ENCODE results near the gene PSME4.
"Not testable (repeated sequence)": the region's sequence is repeated elsewhere in the genome, so short reads cannot be mapped to it uniquely, and the experiment has no call there.

The PSME4 gene

DNA sequence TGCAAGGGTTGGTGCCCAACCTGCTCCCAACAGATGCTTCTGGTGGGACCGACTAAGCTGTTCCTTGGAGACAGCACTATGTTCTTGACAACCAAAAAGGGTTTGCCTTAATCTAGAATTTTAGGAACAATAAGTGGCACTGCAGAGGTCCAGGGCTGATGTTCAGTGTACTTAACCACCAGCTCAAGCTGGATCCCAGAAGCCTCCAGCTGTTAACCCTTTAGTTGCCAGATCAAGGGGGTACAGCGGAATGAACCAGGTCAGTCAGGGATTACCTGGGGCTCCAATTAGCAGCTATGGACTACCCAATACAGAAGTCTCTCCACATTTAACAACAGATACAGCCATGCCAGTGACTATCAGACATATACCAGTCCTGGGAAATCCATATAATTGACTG, 114.5 kb downstream of the PSME4 start:
- Mint-ChIP-seq H3K36me3 (ENCODE audit: low read depth) (peaks cover 56% of the 10 kb centered on the region), H3K27ac (no peak overlapping the region), H3K27me3 (no peaks in the 10 kb centered on the region), H3K9me3 (no peaks in the 10 kb centered on the region), H3K4me1 (ENCODE audit: low read depth) (no peaks in the 10 kb centered on the region), H3K4me3 (no peak overlapping the region)
- intact Hi-C loops (cut with micrococcal nuclease), result no loop called here

DNA sequence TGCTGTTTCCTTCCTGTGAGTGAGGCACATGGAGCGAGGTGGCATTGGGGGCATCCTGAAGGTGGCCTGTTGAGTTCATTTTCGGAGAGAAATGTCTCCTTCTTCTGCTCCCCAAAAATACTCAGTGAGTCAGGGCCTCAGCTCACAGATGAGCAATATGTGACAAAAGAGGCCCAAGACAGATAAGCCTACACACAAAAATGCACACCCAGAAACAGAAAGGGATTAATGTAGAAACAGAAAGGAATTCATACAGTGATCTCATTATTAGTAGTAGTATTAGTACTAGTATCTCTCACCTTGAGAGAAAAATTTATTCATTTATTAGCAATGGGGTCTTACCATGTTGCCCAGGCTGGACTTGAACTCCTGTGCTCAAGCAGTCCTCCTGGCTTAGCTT, 116.1 kb downstream of the PSME4 start:
- intact Hi-C loops (cut with micrococcal nuclease), result no loop called here
- Mint-ChIP-seq H3K4me3 (no peak overlapping the region), H3K36me3 (ENCODE audit: low read depth) (peaks cover 44% of the 10 kb centered on the region), H3K4me1 (ENCODE audit: low read depth) (no peaks in the 10 kb centered on the region), H3K27ac (no peak overlapping the region), H3K9me3 (no peaks in the 10 kb centered on the region), H3K27me3 (no peaks in the 10 kb centered on the region)

DNA sequence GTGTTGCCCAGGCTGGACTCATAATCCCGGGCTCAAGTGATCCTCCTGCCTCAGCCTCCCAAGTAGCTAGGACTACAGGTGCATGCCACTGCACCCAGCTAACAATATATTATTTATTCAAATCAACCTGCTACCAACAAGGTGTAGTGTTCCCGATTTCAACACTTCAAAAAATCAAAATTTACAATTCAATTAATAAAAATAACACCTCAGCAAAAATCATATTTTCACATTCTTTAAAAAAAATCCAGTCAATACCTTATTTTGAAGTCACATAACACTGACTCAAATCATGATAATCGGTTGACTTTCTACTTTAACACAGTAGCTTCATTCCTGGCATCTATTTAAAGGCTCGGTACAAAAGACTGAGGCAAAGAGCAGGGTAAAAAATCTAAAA, 118.3 kb downstream of the PSME4 start:
- peaks cover 31% of the 10 kb centered on the region for H3K36me3 Mint-ChIP-seq (ENCODE audit: low read depth)
- no peak overlapping the region for H3K4me3 Mint-ChIP-seq
- intact Hi-C loops (cut with micrococcal nuclease), result no loop called here
- no peaks in the 10 kb centered on the region for H3K9me3 Mint-ChIP-seq
- no peaks in the 10 kb centered on the region for H3K27me3 Mint-ChIP-seq
- H3K27ac Mint-ChIP-seq, result no peak overlapping the region
- no peaks in the 10 kb centered on the region for H3K4me1 Mint-ChIP-seq (ENCODE audit: low read depth)

DNA sequence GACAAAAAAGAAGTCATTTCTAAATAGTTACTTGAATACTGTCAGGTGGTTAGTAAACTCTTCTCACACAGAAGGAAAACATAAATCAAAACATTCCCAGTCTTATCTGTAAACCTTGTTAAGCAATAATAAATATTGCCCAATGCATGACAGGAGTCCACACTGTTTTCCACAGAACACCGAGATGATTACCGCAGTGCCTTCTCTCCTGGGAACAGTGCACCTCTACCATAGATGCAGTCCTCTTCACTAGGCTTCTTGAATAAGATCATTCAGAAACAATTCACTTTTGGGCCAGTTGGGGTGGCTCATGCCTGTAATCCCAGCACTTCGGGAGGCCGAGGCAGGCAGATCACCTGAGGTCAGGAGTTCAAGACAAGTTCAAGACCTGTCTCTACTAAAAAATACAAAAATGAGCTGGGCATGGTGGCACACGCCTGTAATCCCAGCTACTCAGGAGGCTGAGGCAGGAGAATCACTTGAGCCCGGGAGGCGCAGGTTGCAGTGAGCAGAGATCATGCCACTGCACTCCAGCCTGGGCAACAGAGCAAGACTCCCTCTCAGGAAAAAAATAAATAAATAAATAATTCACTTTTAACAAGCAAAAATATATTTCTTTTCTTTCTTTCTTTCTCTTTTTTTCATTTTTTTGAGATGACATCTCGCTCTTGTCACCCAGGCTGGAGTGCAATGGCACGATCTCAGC, 119.6 kb downstream of the PSME4 start:
- H3K4me1 Mint-ChIP-seq (ENCODE audit: low read depth); H3K4me3 Mint-ChIP-seq; intact Hi-C loops (cut with micrococcal nuclease); H3K9me3 Mint-ChIP-seq; H3K27ac Mint-ChIP-seq; H3K27me3 Mint-ChIP-seq: not testable (repeated sequence)
- H3K36me3 Mint-ChIP-seq (ENCODE audit: low read depth), result peaks cover 31% of the 10 kb centered on the region

GRCh38 chr2:53848062-53848461, 122.7 kb downstream of the PSME4 start:
- Mint-ChIP-seq H3K36me3 (ENCODE audit: low read depth) (peaks cover 8% of the 10 kb centered on the region), H3K9me3 (no peaks in the 10 kb centered on the region), H3K4me3 (no peak overlapping the region), H3K27me3 (peaks cover 1% of the 10 kb centered on the region), H3K4me1 (ENCODE audit: low read depth) (no peaks in the 10 kb centered on the region), H3K27ac (no peak overlapping the region)
- intact Hi-C loops (cut with micrococcal nuclease), result no loop called here

DNA sequence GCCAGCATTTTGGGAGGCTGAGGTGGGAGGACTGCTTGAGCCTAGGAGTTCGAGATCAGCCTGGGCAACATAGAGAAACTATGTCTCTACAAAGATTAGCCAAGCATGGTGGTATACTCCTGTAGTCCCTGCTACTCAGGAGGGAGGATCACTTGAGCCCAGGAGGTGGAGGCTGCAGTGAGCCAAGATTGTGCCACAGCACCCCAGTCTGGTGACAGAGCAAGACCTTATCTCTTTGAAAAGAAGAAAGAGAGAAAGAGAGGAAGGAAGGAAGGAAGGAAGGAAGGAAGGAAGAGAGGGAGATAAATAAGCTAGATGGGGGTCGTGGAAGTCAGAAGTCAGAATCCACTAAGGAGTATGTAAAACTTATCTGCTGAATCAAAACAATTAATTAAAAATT, 127.2 kb downstream of the PSME4 start:
- intact Hi-C loops (cut with micrococcal nuclease), result no loop called here
- Mint-ChIP-seq H3K27me3 (peaks cover 1% of the 10 kb centered on the region), H3K9me3 (no peaks in the 10 kb centered on the region), H3K4me3 (no peak overlapping the region), H3K4me1 (ENCODE audit: low read depth) (no peaks in the 10 kb centered on the region), H3K27ac (no peak overlapping the region), H3K36me3 (ENCODE audit: low read depth) (no peaks in the 10 kb centered on the region)

DNA sequence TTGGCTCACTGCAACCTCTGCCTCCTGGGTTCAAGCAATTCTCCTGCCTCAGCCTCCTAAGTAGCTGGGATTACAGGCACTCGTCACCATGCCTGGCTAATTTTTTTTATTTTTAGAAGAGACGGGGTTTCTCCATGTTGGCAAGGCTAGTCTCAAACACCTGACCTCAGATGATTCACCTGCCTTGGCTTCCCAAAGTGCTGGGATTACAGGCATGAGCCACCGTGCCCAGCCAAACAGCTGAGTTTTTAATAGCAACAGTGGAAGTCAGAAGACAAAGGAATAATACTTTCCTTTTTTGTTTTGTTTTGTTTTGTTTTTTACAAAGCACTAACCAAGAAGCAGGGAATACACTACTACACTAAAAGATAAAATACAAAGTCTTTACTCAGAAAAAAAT, 127.9 kb downstream of the PSME4 start:
- peaks cover 1% of the 10 kb centered on the region for H3K27me3 Mint-ChIP-seq
- H3K36me3 Mint-ChIP-seq (ENCODE audit: low read depth), result no peaks in the 10 kb centered on the region
- H3K4me1 Mint-ChIP-seq (ENCODE audit: low read depth), result no peaks in the 10 kb centered on the region
- intact Hi-C loops (cut with micrococcal nuclease), result no loop called here
- no peak overlapping the region for H3K4me3 Mint-ChIP-seq
- H3K9me3 Mint-ChIP-seq, result no peaks in the 10 kb centered on the region
- H3K27ac Mint-ChIP-seq, result no peak overlapping the region

DNA sequence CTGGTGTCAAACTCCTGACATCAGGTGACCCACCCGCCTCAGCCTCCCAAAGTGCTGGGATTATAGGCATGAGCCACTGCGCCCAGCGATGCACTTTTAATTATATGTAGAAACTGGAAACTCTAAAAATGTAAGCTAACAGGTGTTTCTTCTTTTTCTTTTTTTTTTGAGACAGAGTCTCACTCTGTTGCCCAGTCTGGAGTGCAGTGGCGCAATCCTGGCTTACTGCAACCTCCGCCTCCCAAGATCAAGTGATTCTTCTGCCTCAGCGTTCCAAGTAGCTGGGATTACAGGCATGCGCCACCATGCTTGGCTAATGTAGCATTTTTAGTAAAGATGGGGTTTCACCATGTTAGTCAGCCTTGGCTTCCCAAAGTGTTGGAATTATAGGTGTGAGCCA, 129.1 kb downstream of the PSME4 start:
- H3K27ac Mint-ChIP-seq; H3K9me3 Mint-ChIP-seq; intact Hi-C loops (cut with micrococcal nuclease); H3K4me1 Mint-ChIP-seq (ENCODE audit: low read depth); H3K27me3 Mint-ChIP-seq; H3K4me3 Mint-ChIP-seq; H3K36me3 Mint-ChIP-seq (ENCODE audit: low read depth): not testable (repeated sequence)

GRCh38 chr2:53840580-53840979, 130.2 kb downstream of the PSME4 start:
- no peaks in the 10 kb centered on the region for H3K4me1 Mint-ChIP-seq (ENCODE audit: low read depth)
- no peaks in the 10 kb centered on the region for H3K9me3 Mint-ChIP-seq
- intact Hi-C loops (cut with micrococcal nuclease), result no loop called here
- H3K4me3 Mint-ChIP-seq, result no peak overlapping the region
- no peaks in the 10 kb centered on the region for H3K36me3 Mint-ChIP-seq (ENCODE audit: low read depth)
- H3K27ac Mint-ChIP-seq, result no peak overlapping the region
- peaks cover 1% of the 10 kb centered on the region for H3K27me3 Mint-ChIP-seq

GRCh38 chr2:53829980-53830290, 140.9 kb downstream of the PSME4 start:
- H3K27me3 Mint-ChIP-seq; H3K4me3 Mint-ChIP-seq; H3K27ac Mint-ChIP-seq; H3K4me1 Mint-ChIP-seq (ENCODE audit: low read depth); H3K9me3 Mint-ChIP-seq; intact Hi-C loops (cut with micrococcal nuclease); H3K36me3 Mint-ChIP-seq (ENCODE audit: low read depth): not testable (repeated sequence)

DNA sequence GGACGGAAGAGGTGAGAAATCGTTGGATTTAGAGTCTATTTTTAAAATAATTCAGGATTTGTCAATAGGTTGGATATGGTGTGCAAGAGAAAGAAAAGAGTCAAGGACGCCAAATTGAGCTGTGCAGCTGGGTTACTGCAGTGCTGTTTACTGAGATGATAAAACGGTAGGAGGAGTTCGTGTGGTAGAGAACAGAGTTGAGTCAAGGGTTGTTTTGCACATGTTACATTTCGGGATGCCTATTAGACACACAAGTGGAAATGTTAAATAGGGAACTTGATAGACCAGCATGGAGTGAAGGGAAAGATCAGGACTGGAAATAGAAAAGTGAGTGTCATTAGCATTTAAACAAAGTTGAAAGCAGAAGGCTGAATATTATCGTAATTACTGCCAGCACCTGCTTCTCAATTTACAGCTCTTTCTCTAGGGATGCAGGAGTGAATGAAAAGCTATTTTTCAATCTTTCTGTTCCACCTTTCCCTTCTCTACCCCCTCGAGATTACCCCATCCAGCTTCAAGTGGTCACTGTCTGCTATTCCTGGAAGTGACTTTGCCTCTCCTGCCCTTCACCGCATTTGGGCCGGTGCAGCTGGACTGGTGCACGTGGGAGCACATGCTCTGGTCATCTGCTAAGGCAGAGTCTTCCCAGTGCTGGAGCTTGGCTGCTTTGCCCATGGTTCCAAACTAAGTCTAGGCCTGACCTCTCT, 141.4 kb downstream of the PSME4 start:
- Mint-ChIP-seq H3K36me3 (ENCODE audit: low read depth) (peaks cover 4% of the 10 kb centered on the region), H3K27ac (no peak overlapping the region), H3K9me3 (no peaks in the 10 kb centered on the region), H3K27me3 (no peaks in the 10 kb centered on the region), H3K4me1 (ENCODE audit: low read depth) (no peaks in the 10 kb centered on the region), H3K4me3 (no peak overlapping the region)
- intact Hi-C loops (cut with micrococcal nuclease), result no loop called here

DNA sequence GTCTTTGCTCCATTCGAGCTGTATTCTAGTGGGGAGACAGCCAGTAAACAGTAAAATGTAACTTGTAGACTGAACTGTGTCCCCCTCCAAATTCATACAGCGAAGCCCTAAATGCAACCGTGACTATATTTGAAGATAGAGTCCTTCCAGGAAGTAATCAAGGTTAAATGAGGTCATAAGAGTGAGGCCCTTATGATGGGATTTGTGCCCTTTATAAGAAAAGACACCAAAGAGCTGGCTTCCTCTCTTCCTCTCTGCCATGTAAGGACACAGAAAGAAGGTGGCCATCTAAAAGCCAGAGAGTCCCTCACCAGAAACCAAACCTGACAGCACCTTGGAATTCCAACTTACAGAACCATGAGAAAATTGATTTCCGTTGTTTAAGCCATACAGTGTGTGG, 142.5 kb downstream of the PSME4 start:
- Mint-ChIP-seq H3K4me3 (no peak overlapping the region), H3K36me3 (ENCODE audit: low read depth) (peaks cover 4% of the 10 kb centered on the region), H3K9me3 (no peaks in the 10 kb centered on the region), H3K27ac (no peak overlapping the region), H3K4me1 (ENCODE audit: low read depth) (no peaks in the 10 kb centered on the region), H3K27me3 (no peaks in the 10 kb centered on the region)
- intact Hi-C loops (cut with micrococcal nuclease), result no loop called here

DNA sequence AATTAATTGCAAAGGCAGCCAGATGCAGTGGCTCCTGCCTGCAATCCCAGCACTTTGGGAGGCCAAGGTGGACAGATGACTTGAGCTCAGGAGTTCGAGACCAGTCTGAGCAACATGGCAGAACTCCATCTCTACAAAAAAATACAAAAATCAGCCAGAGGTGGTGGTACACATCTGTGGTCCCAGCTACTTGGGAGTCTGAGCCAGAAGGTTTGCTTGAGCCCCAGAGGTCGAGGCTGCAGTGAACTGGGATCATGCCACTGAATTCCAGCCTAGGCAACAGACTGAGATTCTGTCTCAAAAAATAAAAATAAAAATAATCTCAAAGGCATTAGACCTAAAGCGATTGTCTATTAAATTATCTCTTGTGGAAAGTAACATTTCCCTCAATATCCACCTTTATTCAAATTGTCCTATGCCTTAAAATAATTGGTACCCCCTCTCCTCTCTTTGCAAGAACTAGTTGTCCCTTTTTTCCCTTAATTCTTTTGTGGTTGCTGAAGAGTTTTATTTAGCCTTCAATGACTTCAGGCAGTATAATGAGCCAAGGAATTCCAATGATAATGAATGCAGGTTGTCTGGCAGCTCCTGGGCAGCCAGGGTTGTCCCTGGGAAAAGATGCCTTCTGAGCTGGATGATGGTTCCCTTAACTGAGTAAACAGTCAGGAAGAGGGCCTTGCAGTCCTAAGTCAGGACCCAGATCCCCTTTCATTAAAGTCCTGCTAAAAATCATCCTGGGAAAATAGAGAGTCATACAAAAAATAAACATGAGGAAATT, 143.2 kb downstream of the PSME4 start:
- Mint-ChIP-seq H3K4me3 (no peak overlapping the region), H3K9me3 (no peaks in the 10 kb centered on the region), H3K27me3 (no peaks in the 10 kb centered on the region), H3K36me3 (ENCODE audit: low read depth) (peaks cover 4% of the 10 kb centered on the region), H3K27ac (no peak overlapping the region), H3K4me1 (ENCODE audit: low read depth) (no peaks in the 10 kb centered on the region)
- intact Hi-C loops (cut with micrococcal nuclease), result no loop called here

DNA sequence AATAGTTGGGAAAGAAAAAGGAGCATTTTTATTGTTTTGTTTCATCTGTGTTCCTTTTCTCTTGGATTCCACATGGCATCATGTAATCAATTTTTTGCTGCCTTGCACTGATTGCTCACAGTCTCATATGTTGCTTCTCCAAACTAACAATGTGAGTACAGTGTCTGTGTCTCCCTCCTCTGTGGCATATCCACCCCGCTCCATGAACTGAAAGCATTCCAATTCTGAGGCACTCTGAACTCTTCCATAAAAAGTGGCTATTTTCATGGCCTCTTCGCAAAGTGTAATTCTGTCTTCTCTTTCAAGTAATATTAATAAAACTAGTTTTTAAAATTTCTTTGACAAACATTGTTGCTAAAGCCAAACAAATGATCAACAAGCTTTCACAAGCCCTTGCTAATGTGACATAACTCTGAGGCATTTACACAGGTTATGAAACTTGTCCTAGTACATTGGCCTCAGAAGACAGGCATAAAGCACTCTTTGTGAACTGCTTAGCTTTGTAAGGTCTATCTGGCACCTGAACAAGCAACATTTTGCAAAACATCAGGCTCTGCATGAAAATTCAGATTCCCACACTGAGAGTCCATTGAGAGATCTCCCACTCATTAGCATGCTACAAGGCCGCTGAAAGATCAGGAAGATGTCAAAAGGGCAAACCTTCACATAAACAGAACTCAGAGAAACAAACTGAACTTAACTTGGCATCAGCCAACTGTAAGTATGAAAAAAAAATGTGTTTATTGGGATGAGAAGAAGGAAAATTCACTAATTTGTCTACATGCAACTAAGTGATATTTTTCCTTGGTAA, 144.0 kb downstream of the PSME4 start:
- intact Hi-C loops (cut with micrococcal nuclease), result no loop called here
- no peaks in the 10 kb centered on the region for H3K27me3 Mint-ChIP-seq
- H3K27ac Mint-ChIP-seq, result no peak overlapping the region
- H3K9me3 Mint-ChIP-seq, result no peaks in the 10 kb centered on the region
- no peaks in the 10 kb centered on the region for H3K4me1 Mint-ChIP-seq (ENCODE audit: low read depth)
- H3K4me3 Mint-ChIP-seq, result no peak overlapping the region
- H3K36me3 Mint-ChIP-seq (ENCODE audit: low read depth), result peaks cover 4% of the 10 kb centered on the region

All from dendritic cell treated with granulocyte-macrophage colony-stimulating factor and Interleukin-4, amounts not matched to agents 40 ng/mL and 50 ng/mL, for 4 days (primary cell).